AG09309 (cell line): ENCODE measurements around the gene LGALS7B.
"Not testable (repeated sequence)": the region's sequence is repeated elsewhere in the genome, so short reads cannot be mapped to it uniquely, and the experiment has no call there.

Source experiments
- DNase-seq: peaks from one replicate; pipeline ENCODE4 v3.0.0-alpha.2; 2010; ENCODE audit warnings: low read depth
- H3K4me3 ChIP-seq: 2 replicates; pipeline ENCODE4 v1.5.1; 2011; ENCODE audit warnings: mild to moderate bottlenecking, low read depth, low read length, moderate library complexity; ENCODE audit not compliant: control insufficient read depth
- CTCF ChIP-seq: IDR thresholded peaks from 2 replicates; pipeline ENCODE4 v1.5.1; 2011; ENCODE audit warnings: mild to moderate bottlenecking, low read depth, low read length, inconsistent platforms; ENCODE audit not compliant: insufficient read depth, control insufficient read depth; ENCODE audit errors: missing control alignments

Gene LGALS7B

GRCh38 chr19:38759590-38760003 lies 29.4 kb upstream of the LGALS7B start:
- no peak for TF ChIP-seq CTCF
- DNase-seq = no peak
- no peak overlapping the region for H3K4me3 ChIP-seq

GRCh38 chr19:38760805-38761517 lies 28.0 kb upstream of the LGALS7B start:
- not testable (repeated sequence) for DNase-seq, H3K4me3 ChIP-seq

- not testable (repeated sequence) for DNase-seq, H3K4me3 ChIP-seq
Measured at GRCh38 chr19:38761884-38762389, 27.1 kb upstream of the LGALS7B start.

GRCh38 chr19:38763795-38764220 lies 25.2 kb upstream of the LGALS7B start:
- no peak for TF ChIP-seq CTCF
- H3K4me3 ChIP-seq = no peak overlapping the region

GRCh38 chr19:38765214-38765613 lies 23.8 kb upstream of the LGALS7B start:
- no peak for TF ChIP-seq CTCF
- H3K4me3 ChIP-seq = no peak overlapping the region

More at GRCh38 chr19:38763795-38764220, 25.2 kb upstream of the LGALS7B start:
- no peak for DNase-seq

GRCh38 chr19:38766276-38767047 lies 22.5 kb upstream of the LGALS7B start:
- no peak overlapping the region for H3K4me3 ChIP-seq
- no peak for DNase-seq
- no peak for TF ChIP-seq CTCF

More at GRCh38 chr19:38765214-38765613, 23.8 kb upstream of the LGALS7B start:
- no peak for DNase-seq

- no peak for DNase-seq
Measured at GRCh38 chr19:38769635-38770211, 19.3 kb upstream of the LGALS7B start.

GRCh38 chr19:38770228-38770948 lies 18.6 kb upstream of the LGALS7B start:
- not testable (repeated sequence) for DNase-seq, H3K4me3 ChIP-seq

More at GRCh38 chr19:38769635-38770211, 19.3 kb upstream of the LGALS7B start:
- peak; percentile 79 for TF ChIP-seq CTCF
- peak overlapping the region; percentile 23 for H3K4me3 ChIP-seq

- not testable (repeated sequence) for DNase-seq, H3K4me3 ChIP-seq
Measured at GRCh38 chr19:38770949-38771275, 18.1 kb upstream of the LGALS7B start.

- not testable (repeated sequence) for DNase-seq, H3K4me3 ChIP-seq
Measured at GRCh38 chr19:38771569-38771968, 17.4 kb upstream of the LGALS7B start.
